K562 treated with DMSO at 1 percent for 24 hours (cell line): Measurements from ENCODE around the gene EPGN. TPM values are rescaled to one million over a fixed set of nuclear protein-coding genes. Genes with fewer than 3 reads are reported as not detected.

ENCODE experiments used
- total RNA-seq: library from RNA; unstranded; fragments of 300-600 nt; gene quantifications from 2 replicates; pipeline ENCODE4 v1.2.3, GENCODE V29; 2022; ENCODE audit warnings: low read depth; ENCODE audit not compliant: insufficient read depth

Gene EPGN
- not detected in 2 replicates for total RNA-seq

GRCh38 chr4:74308215-74308614, at the start of gene EPGN:
EPGN (plus strand) TSS chr4:74308470; CDS start chr4:74308534, 64 bp downstream.

GRCh38 chr4:74364652-74365491, 56.6 kb downstream of the EPGN start, which contains the start of gene EREG:
EREG (plus strand) TSS chr4:74365145; CDS start chr4:74365309, 164 bp downstream.

Other genes starting within 250 kb of the EPGN start
- 25.4 and 26.6 TPM in 2 replicates for gene CXCL2, start 209.3 kb upstream of the EPGN start, total RNA-seq
- 4.6 and 7.5 TPM in 2 replicates for gene MTHFD2L, start 150.4 kb upstream of the EPGN start, total RNA-seq
- 0.30 and 0.36 TPM in 2 replicates for gene EREG, start 56.7 kb downstream of the EPGN start, total RNA-seq
- 4.8 and 6.4 TPM in 2 replicates for gene AREG, start 136.7 kb downstream of the EPGN start, total RNA-seq